Measurements from ENCODE around the gene TASOR2.

The TASOR2 gene

GRCh38 chr10:5684318-5684970 is at the start of gene TASOR2:
Gene TASOR2 (plus strand): TSS chr10:5684838. CDS start chr10:5720643, 35,805 bp downstream.
- peak; percentile 100 for DNase-seq

GRCh38 chr10:5634918-5635317 is 49.7 kb upstream of the TASOR2 start:
- DNase-seq, result peak; percentile 95

- no peak for DNase-seq
Measured at GRCh38 chr10:5638494-5638893, 46.1 kb upstream of the TASOR2 start.

GRCh38 chr10:5639066-5639465 is 45.6 kb upstream of the TASOR2 start:
- no peak for DNase-seq

GRCh38 chr10:5640036-5640435 is 44.6 kb upstream of the TASOR2 start:
- DNase-seq, result no peak

GRCh38 chr10:5640501-5640900 is 44.1 kb upstream of the TASOR2 start:
- no peak for DNase-seq

- no peak for DNase-seq
Measured at GRCh38 chr10:5641501-5641900, 43.1 kb upstream of the TASOR2 start.

GRCh38 chr10:5643346-5644067 is 41.1 kb upstream of the TASOR2 start:
- DNase-seq, result no peak

- DNase-seq, result no peak
Measured at GRCh38 chr10:5644930-5645329, 39.7 kb upstream of the TASOR2 start.

GRCh38 chr10:5645375-5645774 is 39.3 kb upstream of the TASOR2 start:
- peak; percentile 35 for DNase-seq

- DNase-seq, result peak; percentile 84
Measured at GRCh38 chr10:5645944-5646617, 38.6 kb upstream of the TASOR2 start.

GRCh38 chr10:5647507-5648240 is 37.0 kb upstream of the TASOR2 start:
- peak; percentile 53 for DNase-seq

- DNase-seq, result peak; percentile 41
Measured at GRCh38 chr10:5648494-5649457, 35.9 kb upstream of the TASOR2 start.

- DNase-seq, result no peak
Measured at GRCh38 chr10:5649746-5650145, 34.9 kb upstream of the TASOR2 start.

GRCh38 chr10:5650664-5651387 is 33.8 kb upstream of the TASOR2 start:
- no peak for DNase-seq

- no peak for DNase-seq
Measured at GRCh38 chr10:5651388-5651764, 33.3 kb upstream of the TASOR2 start.

- no peak for DNase-seq
Measured at GRCh38 chr10:5652746-5653145, 31.9 kb upstream of the TASOR2 start.

GRCh38 chr10:5654218-5654755 is 30.4 kb upstream of the TASOR2 start:
- peak; percentile 93 for DNase-seq

- no peak for DNase-seq
Measured at GRCh38 chr10:5655121-5655520, 29.5 kb upstream of the TASOR2 start.

- DNase-seq, result no peak
Measured at GRCh38 chr10:5656737-5657579, 27.7 kb upstream of the TASOR2 start.
